ENCODE measurements around the gene C1orf21. TPM values are rescaled to one million over a fixed set of nuclear protein-coding genes. Genes with fewer than 3 reads are reported as not detected.

Gene C1orf21
- polyA plus RNA-seq, 1 of the 3 experiments (the other 2 are of a cell fraction), result 4.8 TPM

DNA sequence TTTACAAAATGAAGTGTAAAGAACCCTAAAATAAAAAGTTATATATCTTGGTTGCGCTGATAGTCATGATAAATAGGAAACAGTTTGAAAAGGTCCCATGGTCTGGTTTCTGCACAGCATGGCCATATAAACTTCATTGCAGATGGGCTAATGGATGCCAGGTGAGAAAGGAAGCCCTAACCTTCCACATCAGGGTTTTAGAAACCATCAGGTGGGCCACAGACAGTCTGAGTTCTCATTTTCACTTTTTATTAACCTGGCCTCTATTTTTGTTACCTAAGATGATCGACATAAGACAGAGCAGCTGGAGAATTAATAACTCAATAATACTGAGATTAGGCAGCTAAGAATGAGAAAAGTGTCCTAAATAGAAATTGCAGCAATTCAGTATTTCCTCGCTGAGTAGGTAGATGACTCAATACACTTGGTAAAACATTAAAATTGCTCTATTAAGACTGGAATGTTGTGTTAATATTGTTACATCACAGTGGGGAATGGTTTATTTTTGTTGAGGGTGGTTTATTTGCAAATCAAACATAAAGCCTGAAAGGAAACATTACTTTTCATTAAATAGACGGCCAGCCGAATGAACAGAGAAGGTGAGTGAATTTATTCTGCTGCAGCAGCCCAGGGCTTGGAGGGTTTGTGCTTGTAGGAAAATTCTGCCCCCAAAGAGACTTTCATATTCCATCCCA lies 21.1 kb downstream of the C1orf21 start:
- Histone ChIP-seq H3K27ac (ENCODE audit: low read depth in 2 of 2, low read length in 1 of 2) (peak overlapping the region in 1 of 2 experiments; percentile 51; a peak in 1 of 4 replicates), H4K20me1 (ENCODE audit: insufficient read depth) (no peaks in the 10 kb centered on the region; the same call in 1 of the 2 replicates), H3K4me1 (ENCODE audit: control insufficient read depth in 1 of 2, insufficient read depth in 2 of 2, low read depth in 1 of 2, low read length in 1 of 2) (peaks cover 18 to 23% of the 10 kb centered on the region in 2 experiments; a peak in 3 of 4 replicates), H3K9ac (no peak overlapping the region), H2AFZ (ENCODE audit: low read depth) (no peak overlapping the region), H3K9me3 (no peaks in the 10 kb centered on the region), H3K36me3 (replicated peaks in 1 of 2; ENCODE audit: control insufficient read depth in 1 of 2, insufficient read depth in 2 of 2, low read length in 1 of 2) (no peaks in the 10 kb centered on the region), H3F3A (replicated peaks; ENCODE audit: insufficient read depth) (no peaks in the 10 kb centered on the region), H3K79me2 (ENCODE audit: insufficient read depth) (peaks cover 25% of the 10 kb centered on the region; the same call in 1 of the 2 replicates), H3K4me3 (ENCODE audit: low read depth in 2 of 2, low read length in 1 of 2) (no peak overlapping the region), H3K9me2 (no peaks in the 10 kb centered on the region), H3K27me3 (ENCODE audit: insufficient read depth) (no peaks in the 10 kb centered on the region), H3K4me2 (no peak overlapping the region)
- ChIA-PET POLR2A (no interaction called here), CTCF (interaction anchor here (1.3 kb wide), 1 partner anchor 16 kb away, joined by 5 read pairs; no protein-coding TSS in a partner anchor)
- DNase-seq, result no peak
- WGBS (ENCODE audit: low lambda C conversion rate), result 78% methylated on average over 5 of the region's 5 CpGs
- TF ChIP-seq EP300 (IDR thresholded peaks at IDR 0.05; ENCODE audit: borderline replicate concordance in 1 of 2, low read depth in 1 of 2, low read length in 1 of 2) (no peak), EZH2phosphoT487 (IDR thresholded peaks at IDR 0.05; ENCODE audit: borderline replicate concordance, low read depth) (no peak), GABPA (IDR thresholded peaks at IDR 0.05; ENCODE audit: low read depth) (no peak), YY1 (IDR thresholded peaks at IDR 0.05; ENCODE audit: low read depth) (no peak), TCF12 (IDR thresholded peaks at IDR 0.05) (no peak), RCOR1 (IDR thresholded peaks at IDR 0.05; ENCODE audit: low read length) (no peak), RXRA (IDR thresholded peaks at IDR 0.05; ENCODE audit: borderline replicate concordance, low read depth) (no peak), NFIC (IDR thresholded peaks at IDR 0.05; ENCODE audit: borderline replicate concordance) (no peak), MEF2A (IDR thresholded peaks at IDR 0.05; ENCODE audit: borderline replicate concordance, low read depth) (no peak), RFX5 (IDR thresholded peaks at IDR 0.05; ENCODE audit: low read length) (no peak), FOSL2 (IDR thresholded peaks at IDR 0.05; ENCODE audit: borderline replicate concordance, low read depth) (no peak), FOXJ3 (CRISPR knock-in tag; IDR thresholded peaks at IDR 0.05) (no peak), GATA2 (CRISPR knock-in tag; IDR thresholded peaks at IDR 0.05) (no peak), SMC3 (IDR thresholded peaks at IDR 0.05; ENCODE audit: low read depth, low read length) (no peak), TAF1 (IDR thresholded peaks at IDR 0.05; ENCODE audit: borderline replicate concordance, low read depth, low read length) (no peak)
- TF ChIP-seq, protein P1, sequence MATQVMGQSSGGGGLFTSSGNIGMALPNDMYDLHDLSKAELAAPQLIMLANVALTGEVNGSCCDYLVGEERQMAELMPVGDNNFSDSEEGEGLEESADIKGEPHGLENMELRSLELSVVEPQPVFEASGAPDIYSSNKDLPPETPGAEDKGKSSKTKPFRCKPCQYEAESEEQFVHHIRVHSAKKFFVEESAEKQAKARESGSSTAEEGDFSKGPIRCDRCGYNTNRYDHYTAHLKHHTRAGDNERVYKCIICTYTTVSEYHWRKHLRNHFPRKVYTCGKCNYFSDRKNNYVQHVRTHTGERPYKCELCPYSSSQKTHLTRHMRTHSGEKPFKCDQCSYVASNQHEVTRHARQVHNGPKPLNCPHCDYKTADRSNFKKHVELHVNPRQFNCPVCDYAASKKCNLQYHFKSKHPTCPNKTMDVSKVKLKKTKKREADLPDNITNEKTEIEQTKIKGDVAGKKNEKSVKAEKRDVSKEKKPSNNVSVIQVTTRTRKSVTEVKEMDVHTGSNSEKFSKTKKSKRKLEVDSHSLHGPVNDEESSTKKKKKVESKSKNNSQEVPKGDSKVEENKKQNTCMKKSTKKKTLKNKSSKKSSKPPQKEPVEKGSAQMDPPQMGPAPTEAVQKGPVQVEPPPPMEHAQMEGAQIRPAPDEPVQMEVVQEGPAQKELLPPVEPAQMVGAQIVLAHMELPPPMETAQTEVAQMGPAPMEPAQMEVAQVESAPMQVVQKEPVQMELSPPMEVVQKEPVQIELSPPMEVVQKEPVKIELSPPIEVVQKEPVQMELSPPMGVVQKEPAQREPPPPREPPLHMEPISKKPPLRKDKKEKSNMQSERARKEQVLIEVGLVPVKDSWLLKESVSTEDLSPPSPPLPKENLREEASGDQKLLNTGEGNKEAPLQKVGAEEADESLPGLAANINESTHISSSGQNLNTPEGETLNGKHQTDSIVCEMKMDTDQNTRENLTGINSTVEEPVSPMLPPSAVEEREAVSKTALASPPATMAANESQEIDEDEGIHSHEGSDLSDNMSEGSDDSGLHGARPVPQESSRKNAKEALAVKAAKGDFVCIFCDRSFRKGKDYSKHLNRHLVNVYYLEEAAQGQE (IDR thresholded peaks at IDR 0.05; ENCODE audit: low read depth, low read length), result no peak
- TF ChIP-seq, protein P2, sequence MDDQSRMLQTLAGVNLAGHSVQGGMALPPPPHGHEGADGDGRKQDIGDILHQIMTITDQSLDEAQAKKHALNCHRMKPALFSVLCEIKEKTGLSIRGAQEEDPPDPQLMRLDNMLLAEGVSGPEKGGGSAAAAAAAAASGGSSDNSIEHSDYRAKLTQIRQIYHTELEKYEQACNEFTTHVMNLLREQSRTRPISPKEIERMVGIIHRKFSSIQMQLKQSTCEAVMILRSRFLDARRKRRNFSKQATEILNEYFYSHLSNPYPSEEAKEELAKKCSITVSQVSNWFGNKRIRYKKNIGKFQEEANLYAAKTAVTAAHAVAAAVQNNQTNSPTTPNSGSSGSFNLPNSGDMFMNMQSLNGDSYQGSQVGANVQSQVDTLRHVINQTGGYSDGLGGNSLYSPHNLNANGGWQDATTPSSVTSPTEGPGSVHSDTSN (IDR thresholded peaks at IDR 0.05), result no peak
- TF ChIP-seq, protein P3, sequence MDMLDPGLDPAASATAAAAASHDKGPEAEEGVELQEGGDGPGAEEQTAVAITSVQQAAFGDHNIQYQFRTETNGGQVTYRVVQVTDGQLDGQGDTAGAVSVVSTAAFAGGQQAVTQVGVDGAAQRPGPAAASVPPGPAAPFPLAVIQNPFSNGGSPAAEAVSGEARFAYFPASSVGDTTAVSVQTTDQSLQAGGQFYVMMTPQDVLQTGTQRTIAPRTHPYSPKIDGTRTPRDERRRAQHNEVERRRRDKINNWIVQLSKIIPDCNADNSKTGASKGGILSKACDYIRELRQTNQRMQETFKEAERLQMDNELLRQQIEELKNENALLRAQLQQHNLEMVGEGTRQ (IDR thresholded peaks at IDR 0.05; ENCODE audit: borderline replicate concordance, low read depth, low read length), result no peak
- TF ChIP-seq, protein P4, sequence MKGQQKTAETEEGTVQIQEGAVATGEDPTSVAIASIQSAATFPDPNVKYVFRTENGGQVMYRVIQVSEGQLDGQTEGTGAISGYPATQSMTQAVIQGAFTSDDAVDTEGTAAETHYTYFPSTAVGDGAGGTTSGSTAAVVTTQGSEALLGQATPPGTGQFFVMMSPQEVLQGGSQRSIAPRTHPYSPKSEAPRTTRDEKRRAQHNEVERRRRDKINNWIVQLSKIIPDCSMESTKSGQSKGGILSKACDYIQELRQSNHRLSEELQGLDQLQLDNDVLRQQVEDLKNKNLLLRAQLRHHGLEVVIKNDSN (IDR thresholded peaks at IDR 0.05; ENCODE audit: borderline replicate concordance, low read depth), result no peak

Data from SK-N-SH (cell line).